Muscle of back (tissue), 11 donors: ENCODE results near the gene ENTHD1. TPM values are rescaled to one million over a fixed set of nuclear protein-coding genes. Genes with fewer than 3 reads are reported as not detected.
"Not testable (repeated sequence)": the region's sequence is repeated elsewhere in the genome, so short reads cannot be mapped to it uniquely, and the experiment has no call there.

ENCODE experiments used
- DNase-seq, 3 donors: peaks; one replicate each; pipeline versions ENCODE4 v3.0.0 to v3.0.0-alpha.2; 2013
- polyA plus RNA-seq, 10 donors: library from polyadenylated mRNA; unstranded; fragments of 120-200 nt; gene quantifications; one replicate each; pipeline ENCODE4 v1.2.1, GENCODE V29; 2013; ENCODE audit not compliant: insufficient read length in 10 of 10

Gene ENTHD1
- polyA plus RNA-seq, 10 donors: not detected

DNA sequence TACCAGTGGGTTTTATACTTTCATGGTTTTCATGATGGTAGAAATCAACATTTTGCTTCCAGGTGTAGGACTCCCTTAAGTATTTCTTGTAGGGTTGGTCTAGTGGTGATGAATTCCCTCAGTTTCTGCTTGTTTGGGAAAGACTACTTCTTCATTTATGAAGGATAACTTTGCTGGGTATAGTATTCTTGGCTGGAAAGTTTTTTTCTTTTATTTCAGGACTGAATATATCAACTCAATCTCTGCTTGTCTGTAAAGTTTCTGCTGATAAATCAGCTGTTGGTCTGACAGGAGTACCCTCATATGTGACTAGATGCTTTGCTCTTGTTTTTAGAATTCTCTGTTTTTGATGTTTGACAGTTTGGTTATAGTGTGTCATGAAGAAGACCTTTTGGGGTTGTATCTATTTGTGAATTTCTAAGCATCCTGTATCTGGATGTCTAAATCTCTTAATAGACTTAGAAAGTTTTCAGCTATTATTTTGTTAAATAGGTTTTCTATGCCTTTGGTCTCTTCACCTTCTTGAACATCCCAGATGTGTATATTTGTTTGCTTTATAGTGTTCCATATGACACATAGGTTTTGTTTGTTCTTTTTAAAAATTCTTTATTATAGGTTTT is 95.9 kb downstream of the ENTHD1 start:
- no peak for DNase-seq

DNA sequence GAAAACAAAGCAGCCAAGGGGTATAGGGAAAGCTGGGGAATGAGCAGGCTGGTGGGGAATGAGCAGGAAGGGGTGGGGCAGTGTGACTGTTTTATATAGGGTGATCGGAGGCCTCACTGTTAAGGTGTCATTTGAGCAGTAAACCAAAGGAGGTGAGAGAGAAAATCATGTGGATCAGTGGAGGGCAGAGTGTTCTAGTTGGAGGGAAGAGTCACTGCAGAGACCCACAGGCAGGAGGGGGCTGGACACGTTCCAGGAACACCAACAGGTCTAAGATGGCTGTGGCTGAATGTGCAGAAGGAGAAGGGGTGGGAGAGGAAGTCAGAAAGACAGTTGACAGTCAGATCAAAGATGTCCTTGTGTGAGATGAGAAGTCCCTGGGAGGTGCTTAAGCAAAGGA is 103.8 kb downstream of the ENTHD1 start:
- DNase-seq: no peak

DNA sequence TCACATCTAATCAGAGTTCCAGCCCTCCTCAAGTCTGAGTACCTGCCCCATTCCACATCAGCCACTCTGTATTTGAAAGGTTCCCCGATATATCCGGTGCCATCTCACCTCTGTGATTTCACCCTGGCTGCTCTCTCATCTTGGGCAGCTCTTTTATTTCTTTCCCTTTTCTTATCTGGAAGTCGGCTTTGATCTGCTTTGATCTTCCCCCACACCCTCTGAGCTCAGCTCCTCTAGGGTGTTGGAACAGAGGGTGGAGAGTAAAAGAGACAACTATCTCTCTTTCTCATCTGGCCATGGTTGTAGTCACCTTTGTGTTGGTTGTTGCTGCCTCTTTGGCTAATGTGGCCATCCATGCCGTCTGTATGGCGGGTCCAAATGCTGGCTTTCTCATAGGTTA is 108.3 kb downstream of the ENTHD1 start:
- DNase-seq: no peak

DNA sequence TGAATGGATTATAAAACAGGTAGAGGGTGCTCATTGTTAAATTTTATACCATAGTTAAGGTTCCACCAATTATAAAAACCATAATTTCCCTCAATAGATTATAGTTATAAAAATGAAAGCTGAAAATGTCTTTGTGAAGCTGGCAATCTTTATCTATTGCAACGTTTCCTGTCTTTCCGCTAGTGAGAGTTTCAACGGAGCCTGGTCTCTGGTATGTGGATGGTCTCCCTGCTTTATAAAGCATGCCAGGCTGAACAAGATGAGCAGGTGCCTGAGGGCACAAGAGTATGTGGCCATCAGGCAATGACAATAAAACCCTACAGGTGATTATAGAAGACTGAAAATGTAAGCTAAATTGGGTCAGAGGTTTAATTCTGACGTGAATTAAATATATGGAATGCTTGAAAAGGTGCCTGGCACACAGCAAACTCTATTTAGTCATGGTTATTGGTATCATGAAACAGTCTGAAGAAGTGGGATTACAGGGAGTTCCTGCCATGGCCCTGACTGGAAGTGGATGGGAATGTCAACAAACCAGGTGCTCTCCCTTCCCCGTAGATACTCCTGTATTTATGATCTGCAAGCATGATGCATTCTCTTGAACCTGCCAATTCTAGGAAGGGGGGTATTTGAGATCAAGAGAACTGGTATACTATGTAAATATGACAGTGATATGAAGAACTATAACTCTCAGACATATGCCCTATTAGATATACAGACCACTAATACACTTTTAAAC is 115.7 kb downstream of the ENTHD1 start:
- DNase-seq: no peak

DNA sequence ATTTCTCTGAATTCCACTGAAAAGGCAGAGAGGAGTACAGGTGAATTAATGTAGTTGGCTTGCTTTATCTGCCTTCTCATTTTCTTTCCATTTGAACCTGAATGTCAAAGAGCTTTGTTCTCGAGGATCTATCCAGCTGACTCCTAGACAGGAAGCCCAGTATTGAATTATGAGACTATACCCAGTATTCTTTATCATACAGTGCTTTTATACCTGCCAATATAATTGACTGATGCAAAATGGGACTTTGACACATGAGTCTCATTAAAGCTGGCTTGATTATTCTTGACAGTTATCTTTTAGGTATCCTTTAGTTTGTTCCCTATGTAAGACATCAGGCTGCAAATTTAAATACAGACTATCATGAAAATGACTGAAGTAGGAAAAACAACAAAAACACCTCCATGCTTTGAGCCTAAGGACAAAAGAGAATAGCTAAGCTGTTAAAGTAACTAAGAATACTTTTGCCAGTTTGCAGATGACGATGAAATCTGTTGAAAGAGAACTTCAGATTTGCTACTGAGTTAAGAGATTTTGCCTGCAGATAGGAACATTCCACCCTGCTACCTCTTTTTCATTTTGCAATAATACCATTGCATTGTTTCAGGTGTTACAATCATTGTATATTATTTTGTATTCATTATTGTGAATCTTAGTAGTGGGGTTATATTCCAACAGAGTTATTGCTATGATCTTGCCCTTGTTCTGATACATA is 117.1 kb downstream of the ENTHD1 start:
- no peak for DNase-seq

DNA sequence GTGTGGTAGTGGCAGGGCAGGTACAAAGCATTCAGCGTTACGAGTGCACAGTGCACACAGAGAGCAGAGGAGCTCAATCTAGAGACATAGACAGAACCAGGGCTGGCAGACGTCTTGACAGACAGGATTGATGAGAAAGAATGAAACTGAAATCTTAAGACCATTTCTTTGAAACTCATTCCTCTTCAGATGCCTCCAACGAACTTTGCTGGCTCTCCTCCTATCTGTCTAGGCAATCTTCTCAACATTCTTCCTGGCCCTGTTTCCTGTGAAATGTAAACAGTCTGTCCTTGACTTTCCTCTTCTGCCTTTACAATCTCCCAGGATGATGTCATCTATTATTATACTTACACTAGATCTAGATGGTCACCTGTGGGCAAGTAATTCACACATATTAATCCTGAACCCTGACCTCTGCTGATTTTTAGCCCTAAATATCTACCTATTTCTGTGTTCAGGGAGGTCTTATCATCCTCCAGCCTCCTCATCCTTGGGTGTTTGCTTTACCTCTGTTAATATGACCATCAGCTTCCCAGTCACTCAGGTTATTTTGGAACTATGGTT is 119.5 kb downstream of the ENTHD1 start:
- DNase-seq: no peak

GRCh38 chr22:39773503-39773902 is 120.1 kb downstream of the ENTHD1 start:
- DNase-seq: no peak

GRCh38 chr22:39771486-39771885 is 122.1 kb downstream of the ENTHD1 start:
- DNase-seq: no peak

- no peak for DNase-seq
Measured at GRCh38 chr22:39765661-39766060, 127.9 kb downstream of the ENTHD1 start.

- DNase-seq: no peak
Measured at GRCh38 chr22:39765046-39765445, 128.5 kb downstream of the ENTHD1 start.

DNA sequence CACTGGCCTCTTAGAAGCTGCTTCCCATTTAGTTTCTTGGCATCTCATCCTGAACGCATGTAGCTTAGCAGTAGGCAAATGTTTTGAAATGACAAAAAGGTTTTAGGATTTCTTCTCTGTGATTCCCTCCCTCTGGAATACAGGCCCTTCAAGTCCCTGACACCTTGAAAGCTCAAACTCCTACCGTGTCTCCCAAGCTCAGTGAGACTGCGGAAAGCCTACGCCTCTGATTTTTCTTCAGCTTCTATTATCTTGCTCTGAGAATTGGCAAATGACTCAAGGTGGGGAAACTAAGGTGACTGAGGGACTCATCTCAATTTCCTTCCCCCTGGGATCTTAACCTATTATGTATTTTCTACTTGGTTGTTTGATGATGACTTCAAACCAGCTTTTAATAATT is 130.3 kb downstream of the ENTHD1 start:
- no peak for DNase-seq

- no peak for DNase-seq
Measured at GRCh38 chr22:39750759-39751158, 142.8 kb downstream of the ENTHD1 start.

DNA sequence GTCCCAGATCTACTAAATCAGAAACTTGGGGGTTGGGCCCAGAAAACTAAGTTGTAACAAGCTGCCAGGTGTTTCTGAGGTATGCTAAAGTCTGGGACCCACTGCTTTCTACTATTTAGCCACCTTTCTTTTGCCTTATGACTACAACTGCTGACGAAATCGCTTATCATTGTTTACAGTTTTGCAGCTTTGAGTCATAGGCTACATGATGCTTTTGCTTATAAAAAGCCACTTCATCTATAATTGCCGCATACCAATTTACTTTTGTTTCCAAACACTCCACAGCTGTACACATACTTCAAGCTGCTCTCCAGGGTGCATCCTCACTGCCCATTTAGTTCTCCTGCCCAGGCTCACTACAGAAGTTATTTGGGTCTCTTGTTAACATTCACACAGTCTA is 144.7 kb downstream of the ENTHD1 start:
- no peak for DNase-seq

DNA sequence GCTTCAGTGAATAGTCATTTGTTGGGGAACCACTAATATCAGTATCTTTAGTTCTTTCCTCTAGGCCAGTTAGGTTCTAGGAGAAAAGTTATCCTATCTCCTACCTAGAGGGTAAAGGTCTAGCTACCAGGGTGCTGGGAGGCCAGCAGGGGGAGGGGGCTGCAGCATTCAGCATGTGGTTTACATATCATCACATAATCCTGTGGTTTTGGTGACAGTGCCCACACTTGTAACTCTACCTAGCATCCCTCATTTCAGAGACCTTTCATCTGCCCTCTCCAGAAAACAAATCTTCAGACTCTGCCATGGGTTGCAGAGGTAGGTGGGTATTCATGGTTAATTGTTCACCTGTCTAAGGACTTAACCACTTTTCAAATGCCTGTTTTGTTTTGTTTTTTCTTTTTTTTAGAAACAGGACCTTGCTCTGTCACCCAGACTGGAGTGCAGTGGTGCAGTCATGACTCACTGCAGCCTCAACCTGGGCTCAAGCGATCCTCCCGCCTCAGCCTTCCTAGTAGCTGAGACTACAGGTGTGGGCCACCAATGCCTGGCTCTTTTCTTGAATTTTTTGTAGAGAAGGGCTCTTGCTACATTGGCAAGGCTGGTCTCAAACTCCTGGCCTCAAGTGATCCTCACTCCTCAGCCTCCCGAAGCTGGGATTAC is 146.8 kb downstream of the ENTHD1 start:
- no peak for DNase-seq

GRCh38 chr22:39745789-39746188 is 147.8 kb downstream of the ENTHD1 start:
- no peak for DNase-seq

GRCh38 chr22:39744353-39744752 is 149.2 kb downstream of the ENTHD1 start:
- no peak for DNase-seq

GRCh38 chr22:39743935-39744334 is 149.6 kb downstream of the ENTHD1 start:
- DNase-seq: no peak

DNA sequence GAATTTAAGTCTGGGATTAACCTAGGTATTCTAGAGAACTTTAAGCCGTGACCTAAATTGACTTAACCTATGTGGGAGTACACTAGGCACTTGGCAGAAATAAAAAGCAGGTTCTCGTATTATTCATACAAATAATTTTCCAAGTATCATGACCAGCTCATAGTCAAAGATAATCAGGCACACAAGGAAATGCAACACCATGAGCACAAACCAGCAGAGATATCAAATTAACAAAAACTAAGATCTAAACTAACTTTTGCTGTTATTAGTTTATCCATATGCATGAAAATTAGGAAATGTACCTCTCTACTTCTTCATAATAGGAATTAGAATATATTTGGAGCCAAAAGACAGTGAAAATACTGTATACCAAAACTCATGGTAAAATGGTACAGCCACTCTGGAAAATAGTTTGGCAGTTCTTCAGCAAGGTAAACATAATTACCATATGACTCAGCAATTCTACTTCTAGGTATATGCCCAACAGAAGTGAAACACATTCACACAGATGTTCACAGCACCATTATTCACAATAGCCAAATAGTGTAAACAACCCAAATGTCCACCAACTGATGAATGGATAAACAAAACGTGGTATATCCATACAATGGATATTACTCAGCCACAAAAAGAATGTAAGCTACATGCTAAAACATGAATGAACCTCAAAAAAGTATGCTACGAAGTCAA is 154.1 kb downstream of the ENTHD1 start:
- DNase-seq: no peak

- peak in 1 of 3 donors; percentile 28 for DNase-seq
Measured at GRCh38 chr22:39738746-39739145, 154.8 kb downstream of the ENTHD1 start.

DNA sequence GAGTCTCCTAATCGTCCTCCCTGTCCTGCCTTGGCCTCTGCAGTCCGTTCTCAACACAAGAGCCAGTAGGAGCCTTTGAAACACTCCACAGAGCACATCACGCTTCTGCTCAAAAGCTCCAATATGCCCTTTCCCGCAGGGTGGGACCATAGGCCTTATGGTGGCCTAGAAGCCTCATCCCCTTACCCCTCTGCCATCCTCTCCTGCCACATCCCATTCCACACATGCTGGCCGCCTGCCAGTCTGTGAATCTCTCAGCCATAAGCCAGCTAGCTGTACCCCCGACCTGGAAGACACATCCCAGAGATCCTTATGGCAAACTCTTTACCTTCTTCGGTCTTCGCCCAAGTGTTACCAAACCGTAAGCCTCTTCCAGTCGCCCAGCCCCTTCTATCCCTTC is 157.8 kb downstream of the ENTHD1 start:
- no peak for DNase-seq

DNA sequence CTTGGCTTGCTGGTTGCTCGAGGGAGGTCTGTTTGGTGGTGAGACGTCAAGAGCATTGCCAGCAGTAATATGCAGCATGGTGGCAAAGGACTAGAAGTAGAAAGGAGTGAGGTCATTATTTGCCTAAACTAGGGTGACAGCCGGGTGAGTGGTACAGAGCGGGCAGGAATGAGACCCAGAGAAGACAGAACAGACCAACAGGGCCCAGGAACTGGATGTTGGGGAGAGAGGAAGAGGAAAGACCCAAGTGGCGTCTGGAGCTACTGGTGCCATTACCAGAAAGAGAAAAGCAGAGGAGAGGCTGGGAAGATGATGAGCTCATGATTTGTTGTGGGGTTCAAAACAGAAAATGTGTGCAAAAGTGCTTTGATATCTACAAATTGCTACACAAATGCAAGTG is 158.7 kb downstream of the ENTHD1 start:
- no peak for DNase-seq

GRCh38 chr22:39734046-39734445 is 159.5 kb downstream of the ENTHD1 start:
- not testable (repeated sequence) for DNase-seq
